HG03025 (cell line): ENCODE data around the gene KIF21B.

Experiments used
- ATAC-seq: cut with Tn5 transposase; IDR thresholded peaks from one replicate; pipeline ENCODE4 v1.9.1; 2021; ENCODE audit warnings: mild to moderate bottlenecking, moderate library complexity; ENCODE audit not compliant: unreplicated experiment, low FRiP score

Gene KIF21B

GRCh38 chr1:201021630-201022492, 1.7 kb downstream of the KIF21B start:
- ATAC-seq: no peak

- ATAC-seq: no peak
Observed at GRCh38 chr1:201020721-201021629, 2.5 kb downstream of the KIF21B start.

- ATAC-seq: no peak
Observed at GRCh38 chr1:201020040-201020591, 3.4 kb downstream of the KIF21B start.

GRCh38 chr1:201019321-201019977, 4.1 kb downstream of the KIF21B start:
- ATAC-seq: peak; percentile 45

- ATAC-seq: no peak
Observed at GRCh38 chr1:201017828-201018163, 5.7 kb downstream of the KIF21B start.

- ATAC-seq: no peak
Observed at GRCh38 chr1:201016943-201017827, 6.3 kb downstream of the KIF21B start.

- ATAC-seq: no peak
Observed at GRCh38 chr1:201016211-201016651, 7.3 kb downstream of the KIF21B start.

- ATAC-seq: no peak
Observed at GRCh38 chr1:201015551-201016091, 7.9 kb downstream of the KIF21B start.

GRCh38 chr1:201014816-201015200, 8.7 kb downstream of the KIF21B start:
- ATAC-seq: no peak

GRCh38 chr1:201013991-201014815, 9.3 kb downstream of the KIF21B start:
- no peak for ATAC-seq

GRCh38 chr1:201013031-201013485, 10.5 kb downstream of the KIF21B start:
- ATAC-seq: no peak

GRCh38 chr1:201011616-201012015, 11.9 kb downstream of the KIF21B start:
- no peak for ATAC-seq

GRCh38 chr1:201009962-201010645, 13.4 kb downstream of the KIF21B start:
- no peak for ATAC-seq

GRCh38 chr1:201008666-201009360, 14.7 kb downstream of the KIF21B start:
- ATAC-seq: no peak

- ATAC-seq: no peak
Observed at GRCh38 chr1:201007481-201007880, 16.0 kb downstream of the KIF21B start.

GRCh38 chr1:201006450-201006849, 17.1 kb downstream of the KIF21B start:
- no peak for ATAC-seq

- ATAC-seq: no peak
Observed at GRCh38 chr1:201004732-201005131, 18.8 kb downstream of the KIF21B start.
